Measurements from ENCODE around the gene KRT80.

KRT80 gene

GRCh38 chr12:52190860-52191729 is 719 bp downstream of the KRT80 start:
- Histone ChIP-seq H3K27me3 (ENCODE audit: low read depth, low read length) (no peaks in the 10 kb centered on the region), H3K27ac (ENCODE audit: low read length) (no peak overlapping the region), H3K4me1 (ENCODE audit: control insufficient read depth in 1 of 2, insufficient read depth in 2 of 2, low read length in 2 of 2) (peaks cover 5 to 39% of the 10 kb centered on the region in 2 donors), H3K36me3 (ENCODE audit: control insufficient read depth in 1 of 2, insufficient read depth in 2 of 2, low read length in 2 of 2) (no peaks in the 10 kb centered on the region), H3K4me3 (ENCODE audit: low read depth in 1 of 2, low read length in 2 of 2) (no peak overlapping the region), H3K9me3 (ENCODE audit: control insufficient read depth in 1 of 2, low read length in 2 of 2) (no peaks in the 10 kb centered on the region)

- Histone ChIP-seq H3K9me3 (ENCODE audit: control insufficient read depth in 1 of 2, low read length in 2 of 2) (no peaks in the 10 kb centered on the region), H3K4me1 (ENCODE audit: control insufficient read depth in 1 of 2, insufficient read depth in 2 of 2, low read length in 2 of 2) (peaks cover 8 to 35% of the 10 kb centered on the region in 2 donors), H3K36me3 (ENCODE audit: control insufficient read depth in 1 of 2, insufficient read depth in 2 of 2, low read length in 2 of 2) (no peaks in the 10 kb centered on the region), H3K4me3 (ENCODE audit: low read depth in 1 of 2, low read length in 2 of 2) (no peak overlapping the region), H3K27ac (ENCODE audit: low read length) (no peak overlapping the region), H3K27me3 (ENCODE audit: low read depth, low read length) (no peaks in the 10 kb centered on the region)
Observed at GRCh38 chr12:52189376-52190174, 2.2 kb downstream of the KRT80 start.

- Histone ChIP-seq H3K36me3 (ENCODE audit: control insufficient read depth in 1 of 2, insufficient read depth in 2 of 2, low read length in 2 of 2) (no peaks in the 10 kb centered on the region), H3K9me3 (ENCODE audit: control insufficient read depth in 1 of 2, low read length in 2 of 2) (no peaks in the 10 kb centered on the region), H3K4me1 (ENCODE audit: control insufficient read depth in 1 of 2, insufficient read depth in 2 of 2, low read length in 2 of 2) (peaks cover 8 to 26% of the 10 kb centered on the region in 2 donors), H3K27ac (ENCODE audit: low read length) (no peak overlapping the region), H3K27me3 (ENCODE audit: low read depth, low read length) (no peaks in the 10 kb centered on the region), H3K4me3 (ENCODE audit: low read depth in 1 of 2, low read length in 2 of 2) (no peak overlapping the region)
Observed at GRCh38 chr12:52188658-52189057, 3.2 kb downstream of the KRT80 start.

GRCh38 chr12:52187640-52188039 is 4.2 kb downstream of the KRT80 start:
- peaks cover 5 to 16% of the 10 kb centered on the region in 2 donors for H3K4me1 ChIP-seq (ENCODE audit: control insufficient read depth in 1 of 2, insufficient read depth in 2 of 2, low read length in 2 of 2)

GRCh38 chr12:52187206-52187605 is 4.6 kb downstream of the KRT80 start:
- Histone ChIP-seq H3K9me3 (ENCODE audit: control insufficient read depth in 1 of 2, low read length in 2 of 2) (no peaks in the 10 kb centered on the region), H3K36me3 (ENCODE audit: control insufficient read depth in 1 of 2, insufficient read depth in 2 of 2, low read length in 2 of 2) (no peaks in the 10 kb centered on the region), H3K27me3 (ENCODE audit: low read depth, low read length) (no peaks in the 10 kb centered on the region), H3K27ac (ENCODE audit: low read length) (no peak overlapping the region), H3K4me3 (ENCODE audit: low read depth in 1 of 2, low read length in 2 of 2) (no peak overlapping the region), H3K4me1 (ENCODE audit: control insufficient read depth in 1 of 2, insufficient read depth in 2 of 2, low read length in 2 of 2) (peaks cover 3 to 15% of the 10 kb centered on the region in 2 donors)

More at GRCh38 chr12:52187640-52188039, 4.2 kb downstream of the KRT80 start:
- no peak overlapping the region for H3K27ac ChIP-seq (ENCODE audit: low read length)
- no peaks in the 10 kb centered on the region for H3K36me3 ChIP-seq (ENCODE audit: control insufficient read depth in 1 of 2, insufficient read depth in 2 of 2, low read length in 2 of 2)
- no peaks in the 10 kb centered on the region for H3K27me3 ChIP-seq (ENCODE audit: low read depth, low read length)
- H3K9me3 ChIP-seq (ENCODE audit: control insufficient read depth in 1 of 2, low read length in 2 of 2): no peaks in the 10 kb centered on the region
- H3K4me3 ChIP-seq (ENCODE audit: low read depth in 1 of 2, low read length in 2 of 2): no peak overlapping the region

- Histone ChIP-seq H3K27me3 (ENCODE audit: low read depth, low read length) (no peaks in the 10 kb centered on the region), H3K36me3 (ENCODE audit: control insufficient read depth in 1 of 2, insufficient read depth in 2 of 2, low read length in 2 of 2) (no peaks in the 10 kb centered on the region), H3K9me3 (ENCODE audit: control insufficient read depth in 1 of 2, low read length in 2 of 2) (no peaks in the 10 kb centered on the region), H3K27ac (ENCODE audit: low read length) (no peak overlapping the region), H3K4me1 (ENCODE audit: control insufficient read depth in 1 of 2, insufficient read depth in 2 of 2, low read length in 2 of 2) (peaks cover 3 to 8% of the 10 kb centered on the region in 2 donors), H3K4me3 (ENCODE audit: low read depth in 1 of 2, low read length in 2 of 2) (no peak overlapping the region)
Observed at GRCh38 chr12:52186118-52186840, 5.5 kb downstream of the KRT80 start.

- no peaks in the 10 kb centered on the region for H3K27me3 ChIP-seq (ENCODE audit: low read depth, low read length)
- H3K27ac ChIP-seq (ENCODE audit: low read length): no peak overlapping the region
- H3K4me3 ChIP-seq (ENCODE audit: low read depth in 1 of 2, low read length in 2 of 2): no peak overlapping the region
- no peaks in the 10 kb centered on the region for H3K36me3 ChIP-seq (ENCODE audit: control insufficient read depth in 1 of 2, insufficient read depth in 2 of 2, low read length in 2 of 2)
- H3K4me1 ChIP-seq (ENCODE audit: control insufficient read depth in 1 of 2, insufficient read depth in 2 of 2, low read length in 2 of 2): peaks cover 3 to 4% of the 10 kb centered on the region in 2 donors
- H3K9me3 ChIP-seq (ENCODE audit: control insufficient read depth in 1 of 2, low read length in 2 of 2): no peaks in the 10 kb centered on the region
Observed at GRCh38 chr12:52185400-52185967, 6.3 kb downstream of the KRT80 start.

- Histone ChIP-seq H3K4me3 (ENCODE audit: low read depth in 1 of 2, low read length in 2 of 2) (no peak overlapping the region), H3K9me3 (ENCODE audit: control insufficient read depth in 1 of 2, low read length in 2 of 2) (no peaks in the 10 kb centered on the region), H3K27me3 (ENCODE audit: low read depth, low read length) (no peaks in the 10 kb centered on the region), H3K27ac (ENCODE audit: low read length) (no peak overlapping the region), H3K36me3 (ENCODE audit: control insufficient read depth in 1 of 2, insufficient read depth in 2 of 2, low read length in 2 of 2) (no peaks in the 10 kb centered on the region), H3K4me1 (ENCODE audit: control insufficient read depth in 1 of 2, insufficient read depth in 2 of 2, low read length in 2 of 2) (peaks cover 3 to 4% of the 10 kb centered on the region in 2 donors)
Observed at GRCh38 chr12:52184813-52185212, 7.0 kb downstream of the KRT80 start.

GRCh38 chr12:52183971-52184370 is 7.8 kb downstream of the KRT80 start:
- Histone ChIP-seq H3K27me3 (ENCODE audit: low read depth, low read length) (no peaks in the 10 kb centered on the region), H3K36me3 (ENCODE audit: control insufficient read depth in 1 of 2, insufficient read depth in 2 of 2, low read length in 2 of 2) (no peaks in the 10 kb centered on the region), H3K4me3 (ENCODE audit: low read depth in 1 of 2, low read length in 2 of 2) (no peak overlapping the region), H3K9me3 (ENCODE audit: control insufficient read depth in 1 of 2, low read length in 2 of 2) (no peaks in the 10 kb centered on the region), H3K27ac (ENCODE audit: low read length) (no peak overlapping the region), H3K4me1 (ENCODE audit: control insufficient read depth in 1 of 2, insufficient read depth in 2 of 2, low read length in 2 of 2) (peaks cover 3 to 4% of the 10 kb centered on the region in 2 donors)

GRCh38 chr12:52183544-52183910 is 8.3 kb downstream of the KRT80 start:
- Histone ChIP-seq H3K27ac (ENCODE audit: low read length) (no peak overlapping the region), H3K27me3 (ENCODE audit: low read depth, low read length) (no peaks in the 10 kb centered on the region), H3K4me3 (ENCODE audit: low read depth in 1 of 2, low read length in 2 of 2) (no peak overlapping the region), H3K36me3 (ENCODE audit: control insufficient read depth in 1 of 2, insufficient read depth in 2 of 2, low read length in 2 of 2) (no peaks in the 10 kb centered on the region), H3K9me3 (ENCODE audit: control insufficient read depth in 1 of 2, low read length in 2 of 2) (no peaks in the 10 kb centered on the region), H3K4me1 (ENCODE audit: control insufficient read depth in 1 of 2, insufficient read depth in 2 of 2, low read length in 2 of 2) (peaks cover 3 to 7% of the 10 kb centered on the region in 2 donors)

Data from muscle layer of duodenum (tissue), 2 donors.